HG02970 (cell line): ENCODE measurements around the gene FAM98B.

Experiments used
- ATAC-seq: cut with Tn5 transposase; IDR thresholded peaks from one replicate; pipeline ENCODE4 v1.9.1; 2021; ENCODE audit warnings: mild to moderate bottlenecking, moderate library complexity, moderate number of reproducible peaks; ENCODE audit not compliant: unreplicated experiment, low FRiP score

The FAM98B gene

DNA sequence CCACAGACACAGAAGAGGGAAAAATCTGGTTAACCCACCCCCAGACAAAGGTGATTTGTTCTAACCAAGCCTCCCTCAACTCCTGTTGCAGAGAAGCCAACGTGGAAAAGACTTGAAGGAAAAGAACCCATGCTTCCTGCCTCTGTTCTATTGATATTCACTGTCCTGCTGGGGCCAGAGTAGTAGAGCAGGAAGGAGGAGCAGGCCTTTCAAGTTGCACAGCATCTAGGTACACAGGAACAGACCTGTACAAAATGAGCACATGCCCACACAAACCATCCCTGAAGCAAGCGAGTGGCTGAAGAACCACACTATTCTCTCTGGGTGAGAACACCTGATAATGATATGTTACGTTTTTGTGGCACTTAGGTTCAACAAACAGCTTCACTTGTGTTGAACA is 80.8 kb downstream of the FAM98B start:
- no peak for ATAC-seq

DNA sequence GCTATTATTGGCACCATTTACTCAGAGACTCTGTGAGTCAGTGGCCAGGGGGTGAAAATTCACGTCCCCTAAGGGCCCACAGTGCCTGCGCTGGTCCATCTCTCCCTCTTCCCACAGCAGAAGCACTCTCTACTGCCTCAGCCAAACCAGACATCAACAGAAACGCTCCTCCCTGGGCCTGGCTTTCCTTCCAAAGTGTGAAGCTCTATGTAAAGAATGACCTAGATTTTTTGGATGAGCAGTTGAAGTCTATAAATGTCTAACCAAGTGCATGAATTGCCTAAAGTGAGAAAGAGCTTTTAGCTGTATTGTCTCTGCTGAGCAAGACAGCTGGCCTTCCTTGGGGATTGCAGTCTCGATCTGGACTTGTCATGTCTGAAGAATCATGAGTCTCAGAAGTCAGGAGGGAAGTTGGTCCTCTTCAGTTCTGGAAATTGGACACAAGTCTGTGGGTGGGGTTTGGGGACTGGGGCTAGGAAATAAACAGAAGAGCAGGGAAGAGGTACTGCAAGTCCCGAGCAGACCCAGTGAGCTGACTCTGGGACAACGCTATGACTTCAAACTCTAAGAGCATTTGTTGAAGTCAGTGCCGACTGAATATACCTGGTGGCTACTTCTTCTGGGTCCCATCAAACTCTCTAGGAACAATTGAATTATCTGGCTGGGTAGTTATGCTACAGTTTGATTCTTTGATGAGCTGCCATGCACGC is 81.7 kb downstream of the FAM98B start:
- no peak for ATAC-seq

DNA sequence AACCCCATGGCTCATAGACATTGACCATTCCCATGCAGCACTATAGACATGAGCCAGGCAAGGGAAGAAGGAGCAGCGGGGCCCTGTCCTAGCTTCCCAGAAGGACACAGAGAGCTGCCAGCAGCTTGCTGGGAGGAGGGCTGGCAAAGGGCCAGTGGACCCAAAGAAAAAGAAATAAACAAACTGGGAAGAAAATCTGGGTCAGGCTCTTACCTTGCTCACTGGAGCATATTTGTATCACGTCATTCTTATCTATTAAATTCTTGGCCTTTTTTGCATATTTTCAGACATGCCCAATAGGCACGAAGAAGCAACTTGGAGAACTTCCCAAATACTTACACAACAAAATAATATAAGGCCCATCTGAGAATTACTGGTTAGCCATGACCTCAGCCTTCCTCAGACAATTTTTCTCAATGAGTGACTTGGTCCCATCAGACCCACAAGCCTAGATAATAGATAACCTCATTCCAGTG is 82.3 kb downstream of the FAM98B start:
- ATAC-seq = no peak
